ENCODE results near the gene RGL3.
"Not testable (repeated sequence)": the region's sequence is repeated elsewhere in the genome, so short reads cannot be mapped to it uniquely, and the experiment has no call there.

Gene RGL3

DNA sequence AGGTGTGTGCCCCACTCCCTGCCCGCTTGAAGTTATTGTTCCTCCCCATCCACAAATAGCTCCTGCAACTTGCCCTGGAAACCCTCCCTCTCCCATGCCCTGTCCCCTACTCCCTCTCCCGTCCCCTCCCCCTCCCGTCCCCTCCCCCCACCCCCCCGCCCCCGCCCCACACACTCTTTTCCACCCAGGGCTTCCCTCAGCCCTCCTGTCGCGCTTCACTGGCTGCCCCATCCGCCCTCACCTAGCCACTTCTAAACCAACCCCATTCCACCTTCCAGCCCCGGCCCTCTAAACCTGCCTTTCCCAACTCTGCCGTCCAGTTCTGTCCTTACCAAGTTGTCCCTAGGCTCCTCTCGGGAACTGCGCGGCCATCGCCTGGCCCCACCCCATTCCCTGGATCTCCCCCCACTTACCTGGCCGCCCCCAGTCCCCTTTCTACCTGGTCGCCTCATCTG is 993 bp downstream of the RGL3 start:
- Histone ChIP-seq H3K36me3 (ENCODE audit: control insufficient read depth, insufficient read depth, low read length) (no peaks in the 10 kb centered on the region), H3K27ac (ENCODE audit: low read length) (no peak overlapping the region), H3K4me3 (ENCODE audit: low read length) (peak overlapping the region; percentile 62; the same call in 1 of the 2 replicates), H3K27me3 (ENCODE audit: control insufficient read depth, insufficient read depth, low read length) (no peaks in the 10 kb centered on the region), H3K9me3 (ENCODE audit: control insufficient read depth, insufficient read depth, low read length) (no peaks in the 10 kb centered on the region), H3K4me1 (ENCODE audit: control insufficient read depth, insufficient read depth, low read length) (peaks cover 2% of the 10 kb centered on the region)
- no CpG with 5 or more reads among the region's 16 CpGs for WGBS (ENCODE audit: insufficient coverage, insufficient read length)
- no peak for DNase-seq (ENCODE audit: low read depth, low spot score)

DNA sequence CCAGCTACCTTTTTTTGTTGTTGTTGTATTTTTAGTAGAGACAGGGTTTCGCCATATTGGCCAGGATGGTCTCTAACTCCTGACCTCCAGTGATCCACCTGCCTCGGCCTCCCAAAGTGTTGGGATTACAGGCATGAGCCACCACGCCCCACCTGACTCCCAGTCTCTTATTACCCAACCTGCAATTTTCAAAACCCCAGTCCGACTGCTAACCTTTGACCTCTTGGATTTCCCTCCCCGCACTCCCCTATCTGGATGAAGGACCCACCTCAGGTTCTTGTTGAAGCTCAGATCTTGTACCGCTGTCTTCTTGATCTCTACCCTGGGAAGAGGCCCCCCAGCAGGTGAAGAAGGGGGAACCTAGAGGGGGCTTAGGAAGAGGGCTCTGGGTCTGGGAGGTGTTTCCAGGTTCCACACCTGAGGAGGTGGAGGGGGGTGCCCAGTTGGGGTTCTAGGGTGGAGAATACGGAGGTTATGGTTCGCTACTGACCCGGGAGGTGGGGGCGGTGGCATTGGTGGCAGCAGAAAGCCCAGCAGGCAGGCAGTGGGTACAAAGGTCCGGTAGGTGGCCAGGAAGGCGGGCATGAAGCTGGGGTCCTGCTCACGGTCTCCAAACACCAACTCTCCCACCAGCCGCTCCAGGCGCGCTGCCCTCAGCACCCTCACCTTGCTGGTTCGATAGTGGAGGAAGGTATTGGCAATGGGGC is 2.6 kb downstream of the RGL3 start:
- DNase-seq (ENCODE audit: low read depth, low spot score): no peak
- Histone ChIP-seq H3K27me3 (ENCODE audit: control insufficient read depth, insufficient read depth, low read length) (no peaks in the 10 kb centered on the region), H3K4me1 (ENCODE audit: control insufficient read depth, insufficient read depth, low read length) (peaks cover 2% of the 10 kb centered on the region), H3K36me3 (ENCODE audit: control insufficient read depth, insufficient read depth, low read length) (no peaks in the 10 kb centered on the region), H3K4me3 (ENCODE audit: low read length) (no peak overlapping the region), H3K27ac (ENCODE audit: low read length) (no peak overlapping the region), H3K9me3 (ENCODE audit: control insufficient read depth, insufficient read depth, low read length) (no peaks in the 10 kb centered on the region)
- no CpG with 5 or more reads among the region's 17 CpGs for whole genome bisulfite sequencing (ENCODE audit: insufficient coverage, insufficient read length)

DNA sequence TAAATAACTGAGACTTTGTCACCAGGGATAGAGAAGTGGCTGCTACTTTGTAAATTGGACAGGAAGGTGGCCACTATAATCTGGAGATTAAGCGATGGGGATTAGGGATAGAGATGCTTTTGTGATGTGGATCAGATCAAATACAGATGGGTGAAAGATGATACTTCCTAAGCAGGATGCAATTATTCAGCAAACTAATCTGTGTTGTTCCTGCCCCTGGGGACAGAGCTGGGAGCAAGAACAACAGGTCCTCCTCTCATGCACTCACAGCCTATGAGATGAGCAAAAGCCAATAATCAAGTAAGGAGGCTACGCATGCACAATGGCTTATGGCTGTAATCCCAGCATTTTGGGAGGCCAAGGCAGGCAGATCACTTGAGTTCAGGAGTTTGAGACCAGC is 4.6 kb downstream of the RGL3 start:
- H3K9me3 ChIP-seq (ENCODE audit: control insufficient read depth, insufficient read depth, low read length): no peaks in the 10 kb centered on the region
- H3K27ac ChIP-seq (ENCODE audit: low read length): no peak overlapping the region
- H3K36me3 ChIP-seq (ENCODE audit: control insufficient read depth, insufficient read depth, low read length): no peaks in the 10 kb centered on the region
- H3K4me3 ChIP-seq (ENCODE audit: low read length): no peak overlapping the region
- H3K27me3 ChIP-seq (ENCODE audit: control insufficient read depth, insufficient read depth, low read length): no peaks in the 10 kb centered on the region
- no peaks in the 10 kb centered on the region for H3K4me1 ChIP-seq (ENCODE audit: control insufficient read depth, insufficient read depth, low read length)
- WGBS (ENCODE audit: insufficient coverage, insufficient read length): 100% methylated on average over 1 of the region's 2 CpGs
- no peak for DNase-seq (ENCODE audit: low read depth, low spot score)

DNA sequence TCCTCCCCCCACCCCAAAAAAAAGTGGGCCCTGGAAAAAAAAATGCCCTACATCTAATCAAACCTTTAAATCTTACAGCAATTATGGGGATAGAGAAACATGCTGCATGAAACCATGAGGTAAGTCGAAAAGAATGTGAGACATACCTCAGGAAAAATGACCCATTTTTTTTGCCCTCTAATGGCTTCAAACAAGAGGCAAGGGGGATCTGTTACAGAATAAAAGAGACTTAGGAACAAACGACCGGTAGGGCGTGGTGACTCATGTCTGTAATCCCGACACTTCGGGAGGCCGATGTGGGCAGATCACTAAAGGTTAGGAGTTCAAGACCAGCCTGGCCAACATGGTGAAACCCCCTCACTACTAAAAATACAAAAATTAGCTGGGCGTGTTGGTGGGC is 8.4 kb downstream of the RGL3 start:
- Histone ChIP-seq H3K27me3 (ENCODE audit: control insufficient read depth, insufficient read depth, low read length) (no peaks in the 10 kb centered on the region), H3K4me3 (ENCODE audit: low read length) (no peak overlapping the region)
- no CpG with 5 or more reads among the region's 8 CpGs for WGBS (ENCODE audit: insufficient coverage, insufficient read length)

GRCh38 chr19:11408591-11408990 is 10.5 kb downstream of the RGL3 start:
- no CpG with 5 or more reads among the region's 4 CpGs for WGBS (ENCODE audit: insufficient coverage, insufficient read length)
- no peak for DNase-seq (ENCODE audit: low read depth, low spot score)
- Histone ChIP-seq H3K4me3 (ENCODE audit: low read length) (no peak overlapping the region), H3K27me3 (ENCODE audit: control insufficient read depth, insufficient read depth, low read length) (no peaks in the 10 kb centered on the region), H3K27ac (ENCODE audit: low read length) (no peak overlapping the region), H3K36me3 (ENCODE audit: control insufficient read depth, insufficient read depth, low read length) (peaks cover 5% of the 10 kb centered on the region; the same call in 1 of the 2 replicates), H3K9me3 (ENCODE audit: control insufficient read depth, insufficient read depth, low read length) (no peaks in the 10 kb centered on the region), H3K4me1 (ENCODE audit: control insufficient read depth, insufficient read depth, low read length) (no peaks in the 10 kb centered on the region)

More for the DNA sequence above, 8.4 kb downstream of the RGL3 start:
- Histone ChIP-seq H3K27ac (ENCODE audit: low read length) (no peak overlapping the region), H3K4me1 (ENCODE audit: control insufficient read depth, insufficient read depth, low read length) (no peaks in the 10 kb centered on the region), H3K9me3 (ENCODE audit: control insufficient read depth, insufficient read depth, low read length) (no peaks in the 10 kb centered on the region), H3K36me3 (ENCODE audit: control insufficient read depth, insufficient read depth, low read length) (0 out of 2 replicates have a peak, but pooled peaks cover 3% of the 10 kb centered on the region)
- DNase-seq (ENCODE audit: low read depth, low spot score): no peak

DNA sequence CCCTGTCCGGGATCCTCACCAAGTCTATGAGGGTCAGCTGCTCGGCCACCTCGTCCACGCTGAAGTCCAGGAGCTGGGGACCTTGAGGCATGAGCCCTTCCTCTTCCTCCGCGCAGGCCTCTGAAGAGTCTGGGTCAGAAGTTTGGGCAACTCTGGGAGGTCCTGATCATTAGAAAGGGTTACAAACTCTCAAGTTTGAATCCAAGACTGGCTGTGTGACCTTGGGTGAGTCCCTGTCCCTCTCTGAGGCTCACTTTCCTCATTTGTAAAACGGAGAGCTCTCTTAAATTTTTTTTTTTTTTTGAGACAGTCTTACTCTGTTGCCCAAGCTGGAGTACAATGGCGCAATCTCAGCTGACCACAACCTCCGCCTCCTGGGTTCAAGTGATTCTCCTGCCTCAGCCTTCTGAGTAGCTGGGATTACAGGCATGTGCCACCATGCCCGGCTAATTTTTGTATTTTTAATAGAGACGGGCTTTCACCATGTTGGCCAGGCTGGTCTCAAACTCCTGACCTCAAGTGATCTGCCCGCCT is 12.3 kb downstream of the RGL3 start:
- not testable (repeated sequence) for H3K36me3 ChIP-seq (ENCODE audit: control insufficient read depth, insufficient read depth, low read length); H3K27me3 ChIP-seq (ENCODE audit: control insufficient read depth, insufficient read depth, low read length); H3K27ac ChIP-seq (ENCODE audit: low read length); DNase-seq (ENCODE audit: low read depth, low spot score); H3K9me3 ChIP-seq (ENCODE audit: control insufficient read depth, insufficient read depth, low read length); H3K4me1 ChIP-seq (ENCODE audit: control insufficient read depth, insufficient read depth, low read length); H3K4me3 ChIP-seq (ENCODE audit: low read length)
- no CpG with 5 or more reads among the region's 12 CpGs for WGBS (ENCODE audit: insufficient coverage, insufficient read length)

DNA sequence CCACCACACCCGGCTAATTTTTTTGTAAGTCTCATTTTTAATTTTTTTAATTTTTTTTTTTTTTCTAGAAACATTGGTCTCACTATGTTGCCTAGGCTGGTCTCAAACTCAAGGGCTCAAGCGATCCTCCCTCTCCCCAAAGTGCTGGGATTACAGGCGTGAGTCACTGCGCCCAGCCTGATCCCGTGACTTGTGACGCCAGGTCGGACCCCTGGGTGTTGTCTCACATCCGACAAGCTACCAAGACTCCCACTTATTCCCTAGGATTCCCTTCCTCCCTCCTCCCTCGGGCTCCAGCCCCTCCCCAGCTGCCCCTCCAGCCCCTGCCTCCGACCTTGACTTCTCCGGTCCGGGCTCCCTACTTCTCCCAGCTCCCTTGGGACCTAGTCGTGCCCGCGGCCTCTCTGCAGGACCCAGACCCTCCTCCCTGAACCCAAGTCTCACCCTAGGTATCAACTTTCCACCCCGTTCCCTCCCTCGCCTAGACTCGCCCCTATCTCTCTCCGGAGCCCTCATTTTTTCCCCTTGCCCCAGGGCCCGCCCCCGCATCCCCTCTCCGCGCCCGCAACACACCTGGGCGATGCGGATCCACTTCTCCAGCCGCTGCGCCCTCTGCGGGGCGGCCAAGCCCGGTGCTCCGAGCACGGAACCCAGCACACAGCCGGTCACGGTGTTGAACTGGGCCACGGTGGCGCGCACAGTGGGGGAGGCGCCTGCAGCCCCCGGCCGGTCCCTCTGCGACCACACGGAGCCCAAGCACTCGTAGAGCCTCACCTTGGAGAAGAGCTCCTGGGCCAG is 13.1 kb downstream of the RGL3 start:
- no peak overlapping the region for H3K27ac ChIP-seq (ENCODE audit: low read length)
- H3K9me3 ChIP-seq (ENCODE audit: control insufficient read depth, insufficient read depth, low read length): no peaks in the 10 kb centered on the region
- H3K27me3 ChIP-seq (ENCODE audit: control insufficient read depth, insufficient read depth, low read length): no peaks in the 10 kb centered on the region
- peaks cover 7% of the 10 kb centered on the region; the same call in 1 of the 2 replicates for H3K36me3 ChIP-seq (ENCODE audit: control insufficient read depth, insufficient read depth, low read length)
- no peak for DNase-seq (ENCODE audit: low read depth, low spot score)
- H3K4me3 ChIP-seq (ENCODE audit: low read length): no peak overlapping the region
- WGBS (ENCODE audit: insufficient coverage, insufficient read length): no CpG with 5 or more reads among the region's 44 CpGs
- H3K4me1 ChIP-seq (ENCODE audit: control insufficient read depth, insufficient read depth, low read length): no peaks in the 10 kb centered on the region

- WGBS (ENCODE audit: insufficient coverage, insufficient read length): no CpG with 5 or more reads among the region's 9 CpGs
- no peak overlapping the region for H3K27ac ChIP-seq (ENCODE audit: low read length)
Observed at GRCh38 chr19:11404588-11405222, 14.4 kb downstream of the RGL3 start.

GRCh38 chr19:11401808-11402543 is 17.1 kb downstream of the RGL3 start:
- H3K4me1 ChIP-seq (ENCODE audit: control insufficient read depth, insufficient read depth, low read length): no peaks in the 10 kb centered on the region
- H3K4me3 ChIP-seq (ENCODE audit: low read length): no peak overlapping the region
- WGBS (ENCODE audit: insufficient coverage, insufficient read length): no CpG with 5 or more reads among the region's 9 CpGs

More at GRCh38 chr19:11404588-11405222, 14.4 kb downstream of the RGL3 start:
- H3K27me3 ChIP-seq (ENCODE audit: control insufficient read depth, insufficient read depth, low read length): no peaks in the 10 kb centered on the region
- H3K36me3 ChIP-seq (ENCODE audit: control insufficient read depth, insufficient read depth, low read length): peaks cover 14% of the 10 kb centered on the region
- no peak overlapping the region for H3K4me3 ChIP-seq (ENCODE audit: low read length)
- H3K9me3 ChIP-seq (ENCODE audit: control insufficient read depth, insufficient read depth, low read length): no peaks in the 10 kb centered on the region
- no peaks in the 10 kb centered on the region for H3K4me1 ChIP-seq (ENCODE audit: control insufficient read depth, insufficient read depth, low read length)
- DNase-seq (ENCODE audit: low read depth, low spot score): no peak

GRCh38 chr19:11400798-11401197 is 18.3 kb downstream of the RGL3 start:
- H3K27ac ChIP-seq (ENCODE audit: low read length): no peak overlapping the region
- no peak for DNase-seq (ENCODE audit: low read depth, low spot score)
- WGBS (ENCODE audit: insufficient coverage, insufficient read length): no CpG with 5 or more reads among the region's 1 CpG
- no peaks in the 10 kb centered on the region for H3K9me3 ChIP-seq (ENCODE audit: control insufficient read depth, insufficient read depth, low read length)
- peaks cover 16% of the 10 kb centered on the region for H3K36me3 ChIP-seq (ENCODE audit: control insufficient read depth, insufficient read depth, low read length)
- H3K4me3 ChIP-seq (ENCODE audit: low read length): no peak overlapping the region
- H3K27me3 ChIP-seq (ENCODE audit: control insufficient read depth, insufficient read depth, low read length): no peaks in the 10 kb centered on the region; the same call in 1 of the 2 replicates
- no peaks in the 10 kb centered on the region for H3K4me1 ChIP-seq (ENCODE audit: control insufficient read depth, insufficient read depth, low read length)

More at GRCh38 chr19:11401808-11402543, 17.1 kb downstream of the RGL3 start:
- Histone ChIP-seq H3K9me3 (ENCODE audit: control insufficient read depth, insufficient read depth, low read length) (no peaks in the 10 kb centered on the region), H3K36me3 (ENCODE audit: control insufficient read depth, insufficient read depth, low read length) (peaks cover 19% of the 10 kb centered on the region), H3K27ac (ENCODE audit: low read length) (no peak overlapping the region), H3K27me3 (ENCODE audit: control insufficient read depth, insufficient read depth, low read length) (no peaks in the 10 kb centered on the region; the same call in 1 of the 2 replicates)
- DNase-seq (ENCODE audit: low read depth, low spot score): no peak

Data from iPS DF 6.9 (cell line).